HG03045 (cell line): ENCODE data around the gene HES1.
"Not testable (repeated sequence)": the region's sequence is repeated elsewhere in the genome, so short reads cannot be mapped to it uniquely, and the experiment has no call there.

Experiments
- ATAC-seq: cut with Tn5 transposase; IDR thresholded peaks from one replicate; pipeline ENCODE4 v1.9.1; 2021; ENCODE audit warnings: mild to moderate bottlenecking, moderate library complexity; ENCODE audit not compliant: unreplicated experiment

Gene HES1

GRCh38 chr3:194135806-194136518 lies at the start of gene HES1:
Gene HES1, plus strand, starts transcription at chr3:194136148. Its CDS starts 233 bp downstream, at chr3:194136381.
- ATAC-seq = no peak

GRCh38 chr3:194086388-194087075 lies 49.4 kb upstream of the HES1 start:
- ATAC-seq = no peak

GRCh38 chr3:194087280-194087679 lies 48.7 kb upstream of the HES1 start:
- no peak for ATAC-seq

- no peak for ATAC-seq
Measured at GRCh38 chr3:194087995-194088855, 47.7 kb upstream of the HES1 start.

GRCh38 chr3:194089357-194090177 lies 46.4 kb upstream of the HES1 start:
- peak; percentile 69 for ATAC-seq

GRCh38 chr3:194090178-194090555 lies 45.8 kb upstream of the HES1 start:
- ATAC-seq = not testable (repeated sequence)

- no peak for ATAC-seq
Measured at GRCh38 chr3:194090716-194091115, 45.2 kb upstream of the HES1 start.

GRCh38 chr3:194091141-194091540 lies 44.8 kb upstream of the HES1 start:
- ATAC-seq = no peak

GRCh38 chr3:194091897-194092296 lies 44.1 kb upstream of the HES1 start:
- ATAC-seq = not testable (repeated sequence)

GRCh38 chr3:194092881-194093301 lies 43.1 kb upstream of the HES1 start:
- no peak for ATAC-seq

- no peak for ATAC-seq
Measured at GRCh38 chr3:194093842-194094241, 42.1 kb upstream of the HES1 start.

GRCh38 chr3:194095464-194095863 lies 40.5 kb upstream of the HES1 start:
- ATAC-seq = no peak

GRCh38 chr3:194095902-194096301 lies 40.0 kb upstream of the HES1 start:
- no peak for ATAC-seq

- no peak for ATAC-seq
Measured at GRCh38 chr3:194097141-194097882, 38.6 kb upstream of the HES1 start.

GRCh38 chr3:194098081-194098842 lies 37.7 kb upstream of the HES1 start:
- ATAC-seq = no peak

GRCh38 chr3:194098843-194099183 lies 37.1 kb upstream of the HES1 start:
- no peak for ATAC-seq

GRCh38 chr3:194099215-194099614 lies 36.7 kb upstream of the HES1 start:
- ATAC-seq = no peak

GRCh38 chr3:194100856-194101390 lies 35.0 kb upstream of the HES1 start:
- peak; percentile 78 for ATAC-seq
